Pancreas (tissue), 10 donors: Measurements from ENCODE around the gene CLEC10A. TPM values are rescaled to one million over a fixed set of nuclear protein-coding genes. Genes with fewer than 3 reads are reported as not detected.
A peak's percentile ranks its signal among the peaks of the same experiment; 100 is the strongest.

Experiments
- ATAC-seq, 4 donors: fragments of 200-7000 bp; cut with Tn5 transposase; one replicate each; pipeline versions ENCODE4 v1.8.0 to v1.9.1; 2020; ENCODE audit warnings: mild to moderate bottlenecking in 4 of 4, moderate library complexity in 4 of 4
- DNase-seq, 6 donors: peaks; one replicate each; pipeline ENCODE4 v3.0.0-alpha.2; 2020
- FAIRE-seq: peaks from 2 replicates; lab custom pipeline; 2012; peaks lifted over from hg19 to GRCh38; lab: Jason Lieb, UNC
- H3K27ac ChIP-seq, 4 donors: fragments of 200-600 bp; sonication (generic); 1 replicate in 3 of 4; 2 replicates in 1 of 4; pipeline versions ENCODE4 v1.5.0 to v1.8.0; 2020
- H3K27me3 ChIP-seq, 4 donors: fragments of 200-600 bp; one replicate each; pipeline ENCODE4 v1.8.0; 2021
- H3K36me3 ChIP-seq, 3 donors: fragments of 200-600 bp; sonication (generic) in 1 of 3; one replicate each; pipeline versions ENCODE4 v1.5.0 to v1.8.0; 2020 to 2021
- H3K4me1 ChIP-seq, 3 donors: fragments of 200-600 bp; one replicate each; pipeline ENCODE4 v1.8.0; 2021
- H3K4me3 ChIP-seq, 4 donors: fragments of 200-600 bp; sonication (generic) in 2 of 4; one replicate each; pipeline versions ENCODE4 v1.5.0 to v1.8.0; 2020 to 2021
- H3K9me3 ChIP-seq, 4 donors: fragments of 200-600 bp; one replicate each; pipeline ENCODE4 v1.8.0; 2021
- WGBS, 2 donors: extraction: QIAGEN DNeasy Blood & Tissue Kit; methylation state at CpG; one replicate each; pipeline ENCODE4 v1.1.7; 2013; 5-methylcytosine and 5-hydroxymethylcytosine counted together
- intact Hi-C, 3 donors: fragments of 100-400 bp; cut with DNase I; formaldehyde crosslinking; loops; one replicate each; pipeline versions ENCODE4 v1.11.1 to v1.14.2; 2022
- polyA plus RNA-seq, 2 donors: library from polyadenylated mRNA; stranded (reverse); fragments of 200-250 nt; gene quantifications; one replicate each; pipeline ENCODE4 v1.2.3, GENCODE V29; 2013
- total RNA-seq, 6 donors: library from RNA; stranded (reverse); fragmentation: NEBNext Ultra II Directional in 4 of 6; extraction: Animal tissue kit (Norgen Biotek cat#: 25700) in 4 of 6; gene quantifications; one replicate each; pipeline versions ENCODE4 v1.2.1 to v1.2.4, GENCODE V29; 2021 to 2023
- TF ChIP-seq, protein P1 (sequence below), 4 donors: fragments of 200-600 bp; sonication (generic) in 3 of 4; IDR thresholded peaks; one replicate each; pipeline versions ENCODE4 v1.5.0 to v1.8.0; 2021; ENCODE audit warnings: antibody characterized with exemption in 4 of 4
- donor health status: healthy with polysubstance abuse.
- donor health status: DM: no; HTN: no; CAD: no; lungs with moderate emphysema.
- donor health status: DM: no; HTN: no; CAD: no.
- donor health status: control.
- donor health status: control.
- donor health status: Bipolar disorder and iron deficiency.
- donor health status: DM: yes; HTN: yes; CAD: no.
- donor health status: DM: no; HTN: no; CAD: no.
- donor health status: DM: no; HTN: no; CAD: no.
- donor health status: DM: yes; HTN: yes; CAD: no.

Gene CLEC10A
- total and polyA plus RNA-seq, 8 donors, result 0.28 to 3.6 (median 1.3) TPM; not detected in 1

DNA sequence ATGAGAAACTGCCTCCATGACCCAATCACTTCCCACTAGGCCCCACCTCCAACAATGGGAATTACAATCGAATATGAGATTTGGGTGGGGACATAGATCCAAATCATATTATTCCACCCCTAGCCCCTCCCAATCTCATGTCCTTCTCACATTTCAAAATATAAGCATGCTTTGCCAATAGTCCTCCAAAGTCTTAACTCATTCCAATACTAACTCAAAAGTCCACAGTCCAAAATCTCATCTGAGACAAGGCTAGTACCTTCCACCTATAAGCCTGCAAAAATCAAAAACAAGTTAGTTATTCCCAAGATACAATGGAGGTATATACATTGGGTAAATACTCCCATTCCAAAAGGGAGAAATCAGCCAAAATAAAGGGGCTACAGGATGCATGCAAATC lies 12.9 kb downstream of the CLEC10A start:
- H3K4me1 ChIP-seq, result no peaks in the 10 kb centered on the region
- H3K27ac ChIP-seq, result no peak overlapping the region
- TF ChIP-seq, protein P1, sequence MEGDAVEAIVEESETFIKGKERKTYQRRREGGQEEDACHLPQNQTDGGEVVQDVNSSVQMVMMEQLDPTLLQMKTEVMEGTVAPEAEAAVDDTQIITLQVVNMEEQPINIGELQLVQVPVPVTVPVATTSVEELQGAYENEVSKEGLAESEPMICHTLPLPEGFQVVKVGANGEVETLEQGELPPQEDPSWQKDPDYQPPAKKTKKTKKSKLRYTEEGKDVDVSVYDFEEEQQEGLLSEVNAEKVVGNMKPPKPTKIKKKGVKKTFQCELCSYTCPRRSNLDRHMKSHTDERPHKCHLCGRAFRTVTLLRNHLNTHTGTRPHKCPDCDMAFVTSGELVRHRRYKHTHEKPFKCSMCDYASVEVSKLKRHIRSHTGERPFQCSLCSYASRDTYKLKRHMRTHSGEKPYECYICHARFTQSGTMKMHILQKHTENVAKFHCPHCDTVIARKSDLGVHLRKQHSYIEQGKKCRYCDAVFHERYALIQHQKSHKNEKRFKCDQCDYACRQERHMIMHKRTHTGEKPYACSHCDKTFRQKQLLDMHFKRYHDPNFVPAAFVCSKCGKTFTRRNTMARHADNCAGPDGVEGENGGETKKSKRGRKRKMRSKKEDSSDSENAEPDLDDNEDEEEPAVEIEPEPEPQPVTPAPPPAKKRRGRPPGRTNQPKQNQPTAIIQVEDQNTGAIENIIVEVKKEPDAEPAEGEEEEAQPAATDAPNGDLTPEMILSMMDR (IDR thresholded peaks at IDR 0.05), result no peak
- H3K9me3 ChIP-seq, result no peaks in the 10 kb centered on the region
- H3K4me3 ChIP-seq, result no peak overlapping the region
- no peaks in the 10 kb centered on the region for H3K36me3 ChIP-seq
- ATAC-seq (no peak), FAIRE-seq (no peak), DNase-seq (no peak)
- WGBS, 2 donors, result 64 to 89% methylated on average over 1 of the region's 1 CpG
- intact Hi-C loops, result no loop called here
- H3K27me3 ChIP-seq, result no peaks in the 10 kb centered on the region

DNA sequence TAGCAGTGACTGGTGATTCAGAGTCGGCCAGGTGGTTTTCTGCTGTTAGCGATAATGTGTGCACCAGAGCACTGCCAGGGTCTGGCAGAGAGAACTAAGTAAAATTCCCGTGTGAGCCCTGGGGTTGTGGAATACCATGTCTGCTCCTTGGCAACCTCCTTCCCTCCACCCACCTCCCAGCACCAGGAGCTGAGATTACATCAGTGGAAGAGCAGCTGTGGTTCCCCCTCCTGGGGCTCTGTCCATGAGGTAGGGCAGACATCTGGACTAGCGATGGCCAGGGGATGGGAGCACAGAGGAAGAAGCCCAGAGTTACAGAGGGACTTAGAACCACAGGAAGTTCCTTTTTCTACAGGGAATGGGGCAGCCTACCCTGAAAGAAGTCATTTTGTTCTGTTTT lies 15.8 kb downstream of the CLEC10A start:
- Histone ChIP-seq H3K4me1 (no peaks in the 10 kb centered on the region), H3K9me3 (no peaks in the 10 kb centered on the region), H3K4me3 (no peak overlapping the region), H3K27me3 (no peaks in the 10 kb centered on the region), H3K27ac (no peak overlapping the region), H3K36me3 (no peaks in the 10 kb centered on the region)
- TF ChIP-seq, protein P1 (IDR thresholded peaks at IDR 0.05), result no peak
- intact Hi-C loops, result no loop called here
- no peak for ATAC-seq
- peak in 1 of 6 donors; percentile 2 for DNase-seq
- no peak for FAIRE-seq
- 55 to 63% methylated on average over 4 of the region's 4 CpGs for WGBS, 2 donors

DNA sequence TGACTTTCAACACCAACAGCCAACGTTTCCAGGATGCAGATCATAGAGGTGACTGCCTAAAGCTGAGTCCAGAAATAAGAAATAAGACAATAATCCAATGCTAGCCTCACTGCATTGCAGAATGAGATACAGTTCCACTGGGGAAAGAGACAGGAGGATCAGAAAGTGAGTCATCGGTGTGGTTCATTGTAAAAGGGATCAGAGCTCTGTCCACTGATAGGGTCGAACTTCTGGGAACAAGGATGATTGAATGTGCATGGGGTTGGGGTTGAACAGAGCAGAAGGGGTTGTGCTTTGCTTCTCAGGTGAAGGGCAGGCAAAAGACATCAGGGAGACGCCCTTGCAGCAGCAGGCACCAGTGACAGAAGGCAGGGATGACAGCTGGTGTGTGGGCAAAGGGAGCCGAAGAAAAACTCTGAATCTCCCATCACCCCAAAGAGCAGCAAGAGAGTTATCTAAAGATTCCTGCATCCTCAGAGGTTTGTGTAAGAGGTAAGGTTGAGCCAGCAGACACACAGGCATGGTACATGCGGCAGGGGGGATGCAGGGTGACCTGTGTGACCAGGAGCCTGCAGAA lies 16.4 kb downstream of the CLEC10A start:
- TF ChIP-seq, protein P1 (IDR thresholded peaks at IDR 0.05), result no peak
- ATAC-seq (no peak), FAIRE-seq (no peak), DNase-seq (no peak)
- Histone ChIP-seq H3K27me3 (no peaks in the 10 kb centered on the region), H3K27ac (no peak overlapping the region), H3K36me3 (no peaks in the 10 kb centered on the region), H3K4me3 (no peak overlapping the region), H3K9me3 (no peaks in the 10 kb centered on the region), H3K4me1 (no peaks in the 10 kb centered on the region)
- WGBS, 2 donors, result 49 to 53% methylated on average over 6 of the region's 6 CpGs
- intact Hi-C loops, result no loop called here

DNA sequence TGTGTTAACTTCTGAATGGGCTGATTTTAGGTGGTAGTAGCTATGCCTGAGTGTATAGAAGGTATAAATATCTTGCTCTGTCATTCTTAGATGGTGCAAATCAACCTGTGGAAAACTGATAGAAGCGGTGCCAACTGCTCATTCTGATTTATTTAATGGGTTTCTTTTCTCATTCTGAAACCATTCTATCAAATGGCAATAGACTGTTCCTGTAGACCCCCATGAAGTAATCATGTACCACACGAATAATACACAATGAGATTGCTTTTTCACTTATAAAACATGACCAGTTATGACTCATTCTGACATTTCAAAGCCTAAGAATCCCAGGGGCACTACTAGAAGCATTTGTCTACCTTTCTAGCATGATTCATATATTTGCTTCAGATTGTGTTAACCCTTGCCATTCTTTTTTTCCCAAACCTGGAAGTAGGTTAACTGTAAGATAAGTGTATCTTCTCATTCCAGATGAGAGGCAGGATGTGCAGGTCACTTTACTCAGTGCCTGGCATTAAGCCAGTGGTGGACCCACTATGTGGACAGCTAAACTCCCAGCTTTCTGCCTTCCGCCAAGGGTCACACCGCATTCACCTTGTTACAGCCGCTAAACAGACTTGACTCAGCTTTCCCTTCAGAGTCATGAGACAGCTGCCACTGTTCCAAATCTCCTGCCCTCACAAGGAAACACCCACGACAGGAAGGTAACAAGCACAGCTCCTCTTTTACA lies 19.7 kb downstream of the CLEC10A start:
- 41 to 52% methylated on average over 6 of the region's 6 CpGs for WGBS, 2 donors
- TF ChIP-seq, protein P1 (IDR thresholded peaks at IDR 0.05), result no peak
- H3K9me3 ChIP-seq, result no peaks in the 10 kb centered on the region
- intact Hi-C loops, result no loop called here
- no peak overlapping the region for H3K27ac ChIP-seq
- no peak overlapping the region for H3K4me3 ChIP-seq
- ATAC-seq, result peak in 2 of 4 donors; percentile 22 to 55
- H3K27me3 ChIP-seq, result no peaks in the 10 kb centered on the region
- H3K36me3 ChIP-seq, result no peaks in the 10 kb centered on the region
- no peak for DNase-seq
- no peak for FAIRE-seq
- H3K4me1 ChIP-seq, result no peaks in the 10 kb centered on the region
